GM11168 (cell line): ENCODE results near the gene MYH14.

Experiments used
- in situ Hi-C: fragments of 300-500 bp; cut with MboI; formaldehyde crosslinking; loops from one replicate; pipeline ENCODE4 v1.12.0; 2022; ENCODE audit warnings: low sequenced_read_pairs; ENCODE audit not compliant: unreplicated experiment

The MYH14 gene

GRCh38 chr19:50281491-50281890 lies 78.1 kb downstream of the MYH14 start:
- in situ Hi-C loops: no loop called here

GRCh38 chr19:50285833-50286232 lies 82.4 kb downstream of the MYH14 start:
- in situ Hi-C loops: no loop called here

GRCh38 chr19:50286443-50286842 lies 83.0 kb downstream of the MYH14 start:
- in situ Hi-C loops: no loop called here

GRCh38 chr19:50287331-50287730 lies 83.9 kb downstream of the MYH14 start:
- in situ Hi-C loops: no loop called here

- in situ Hi-C loops: no loop called here
Measured at GRCh38 chr19:50288954-50289353, 85.5 kb downstream of the MYH14 start.

GRCh38 chr19:50290011-50290410 lies 86.6 kb downstream of the MYH14 start:
- in situ Hi-C loops: no loop called here

GRCh38 chr19:50290775-50291174 lies 87.4 kb downstream of the MYH14 start:
- in situ Hi-C loops: no loop called here

GRCh38 chr19:50292216-50292827 lies 88.9 kb downstream of the MYH14 start:
- in situ Hi-C loops: no loop called here

GRCh38 chr19:50293263-50294004 lies 90.0 kb downstream of the MYH14 start:
- in situ Hi-C loops: no loop called here

- in situ Hi-C loops: no loop called here
Measured at GRCh38 chr19:50300051-50300450, 96.6 kb downstream of the MYH14 start.

GRCh38 chr19:50300814-50301606 lies 97.6 kb downstream of the MYH14 start:
- in situ Hi-C loops: no loop called here

GRCh38 chr19:50301607-50301971 lies 98.2 kb downstream of the MYH14 start:
- in situ Hi-C loops: no loop called here

- in situ Hi-C loops: no loop called here
Measured at GRCh38 chr19:50303558-50303957, 100.1 kb downstream of the MYH14 start.

GRCh38 chr19:50308991-50309390 lies 105.6 kb downstream of the MYH14 start:
- in situ Hi-C loops: no loop called here

- in situ Hi-C loops: no loop called here
Measured at GRCh38 chr19:50309396-50310125, 106.1 kb downstream of the MYH14 start.

GRCh38 chr19:50310759-50311465 lies 107.5 kb downstream of the MYH14 start:
- in situ Hi-C loops: no loop called here

- in situ Hi-C loops: no loop called here
Measured at GRCh38 chr19:50311723-50312635, 108.6 kb downstream of the MYH14 start.

- in situ Hi-C loops: no loop called here
Measured at GRCh38 chr19:50312967-50313811, 109.8 kb downstream of the MYH14 start.
